HG03460 (cell line): ENCODE data around the gene NUTM2B.
"Not testable (repeated sequence)": the region's sequence is repeated elsewhere in the genome, so short reads cannot be mapped to it uniquely, and the experiment has no call there.

Experiments
- ATAC-seq: cut with Tn5 transposase; IDR thresholded peaks from one replicate; pipeline ENCODE4 v1.9.1; 2021; ENCODE audit not compliant: unreplicated experiment

Gene NUTM2B

DNA sequence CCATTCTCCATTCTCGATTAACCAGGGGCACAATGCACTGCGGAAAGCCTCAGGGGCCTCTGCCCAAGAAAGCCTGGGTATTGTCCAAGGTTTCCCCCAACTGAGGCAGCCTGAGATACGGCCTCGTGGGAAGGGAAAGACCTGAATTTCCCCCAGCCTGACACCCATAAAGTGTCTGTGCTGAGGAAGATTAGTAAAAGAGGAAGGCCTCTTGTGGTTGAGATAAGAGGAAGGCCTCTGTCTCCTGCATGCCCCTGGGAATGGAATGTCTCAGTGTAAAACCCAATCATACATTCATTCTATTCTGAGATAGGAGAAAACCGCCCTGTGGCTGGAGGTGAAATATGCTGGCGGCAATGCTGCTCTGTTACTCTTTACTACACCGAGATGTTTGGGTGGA, 41.8 kb downstream of the NUTM2B start:
- not testable (repeated sequence) for ATAC-seq

DNA sequence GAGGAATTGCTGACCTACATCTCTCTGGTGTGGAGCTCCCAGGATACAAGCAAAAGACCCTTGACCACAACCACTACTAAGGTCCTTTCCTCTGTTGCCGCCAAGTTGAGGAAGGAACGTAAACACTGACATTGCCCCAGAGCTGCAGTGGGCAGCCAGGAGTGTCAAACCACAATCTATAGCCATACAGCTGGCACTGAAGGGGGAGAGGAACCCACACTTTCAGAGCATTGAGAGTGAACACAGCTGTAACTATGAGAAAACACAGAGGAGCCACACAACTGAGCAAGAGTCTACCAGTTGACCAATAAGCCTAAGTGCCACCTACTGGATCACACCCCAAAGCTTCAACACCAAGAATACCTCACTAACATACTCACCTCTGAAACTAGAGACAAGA, 45.5 kb downstream of the NUTM2B start:
- peak; percentile 67 for ATAC-seq

DNA sequence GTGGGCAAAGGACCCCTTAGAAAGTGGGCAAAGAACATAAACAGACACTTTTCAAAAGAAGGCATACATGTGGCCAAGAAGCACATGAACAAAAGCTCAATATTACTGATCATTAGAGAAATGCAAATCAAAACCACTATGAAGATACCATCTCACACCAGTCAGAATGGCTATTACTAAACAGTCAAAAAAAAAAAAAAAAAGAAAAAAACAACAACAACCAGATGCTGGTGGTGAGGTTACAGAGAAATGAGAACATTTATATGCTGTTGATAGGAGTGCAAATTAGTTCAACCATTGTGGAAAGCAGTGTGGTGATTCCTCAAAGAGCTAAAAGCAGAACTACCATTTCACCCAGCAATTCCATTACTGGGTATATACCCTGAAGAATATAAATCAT, 50.6 kb downstream of the NUTM2B start:
- not testable (repeated sequence) for ATAC-seq

DNA sequence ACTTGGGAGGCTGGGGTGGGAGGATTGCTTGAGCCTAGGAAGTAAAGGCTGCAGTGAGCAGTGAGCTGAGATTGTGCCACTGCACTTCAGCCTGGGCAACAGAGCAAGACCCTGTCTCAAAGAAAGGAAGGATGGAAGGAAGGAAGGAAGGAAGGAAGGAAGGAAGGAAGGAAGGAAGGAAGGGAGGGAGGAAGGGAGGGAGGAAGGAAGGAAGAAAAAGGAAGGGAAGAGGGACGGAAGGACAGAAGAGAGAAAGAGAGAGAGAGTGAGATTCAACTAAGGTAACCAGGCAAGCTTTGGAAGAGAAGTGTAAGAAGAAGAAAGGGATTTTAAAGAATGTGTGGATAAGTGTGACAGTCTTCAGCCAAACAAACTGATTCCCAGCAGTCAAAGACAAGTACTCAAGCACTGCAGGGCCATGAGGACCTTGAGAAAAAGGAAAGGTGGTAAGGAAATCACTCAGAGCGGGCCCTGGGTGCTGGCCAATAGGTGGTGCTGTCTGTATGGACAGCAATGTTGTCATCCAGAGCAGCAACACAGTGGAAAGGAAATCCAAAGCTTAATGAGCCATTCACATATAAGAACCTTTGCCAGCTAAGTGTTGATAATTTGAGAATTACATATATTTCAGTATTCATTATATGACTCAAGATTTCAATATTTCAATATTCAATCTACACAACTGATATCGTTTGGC, 55.4 kb downstream of the NUTM2B start:
- not testable (repeated sequence) for ATAC-seq
